KMS-11 (cell line): ENCODE measurements around the gene AOX1.
"Not testable (repeated sequence)": the region's sequence is repeated elsewhere in the genome, so short reads cannot be mapped to it uniquely, and the experiment has no call there.

Experiments used
- H2AFZ ChIP-seq: fragments of 200-600 bp; sonication (generic); 2 replicates; pipeline ENCODE4 v1.6.1; 2016; ENCODE audit warnings: antibody characterized with exemption, mixed run types, low read depth
- H3K27ac ChIP-seq: fragments of 200-600 bp; sonication (generic); 2 replicates; pipeline ENCODE4 v1.6.1; 2016; ENCODE audit warnings: mild to moderate bottlenecking, mixed run types
- H3K27me3 ChIP-seq: fragments of 200-600 bp; sonication (generic); 2 replicates; pipeline ENCODE4 v1.6.1; 2017; ENCODE audit warnings: mild to moderate bottlenecking, low read depth, mixed run types, moderate library complexity; ENCODE audit not compliant: insufficient read depth
- H3K36me3 ChIP-seq: fragments of 200-600 bp; sonication (generic); 2 replicates; pipeline ENCODE4 v1.6.1; 2017; ENCODE audit warnings: mild to moderate bottlenecking, mixed run types; ENCODE audit not compliant: insufficient read depth
- H3K4me1 ChIP-seq: fragments of 200-600 bp; sonication (generic); 2 replicates; pipeline ENCODE4 v1.6.1; 2016; ENCODE audit warnings: mild to moderate bottlenecking, low read depth, mixed run types; ENCODE audit not compliant: poor library complexity, severe bottlenecking
- H3K4me2 ChIP-seq: fragments of 200-600 bp; sonication (generic); 2 replicates; pipeline ENCODE4 v1.7.0; 2016; ENCODE audit warnings: mild to moderate bottlenecking, mixed run types
- H3K4me3 ChIP-seq: fragments of 200-600 bp; sonication (generic); IDR thresholded peaks from 2 replicates; pipeline ENCODE4 v1.6.1; 2017; ENCODE audit warnings: low read depth, low read length, mixed read lengths; ENCODE audit not compliant: insufficient read depth
- H3K79me2 ChIP-seq: fragments of 200-600 bp; sonication (generic); 2 replicates; pipeline ENCODE4 v1.6.1; 2016; ENCODE audit warnings: low read depth, mixed run types; ENCODE audit not compliant: insufficient read depth
- H3K9ac ChIP-seq: fragments of 200-600 bp; sonication (generic); 2 replicates; pipeline ENCODE4 v1.6.1; 2016; ENCODE audit warnings: mild to moderate bottlenecking, mixed run types
- H4K20me1 ChIP-seq: fragments of 200-600 bp; sonication (generic); 2 replicates; pipeline ENCODE4 v1.6.1; 2016; ENCODE audit warnings: mild to moderate bottlenecking, mixed run types; ENCODE audit not compliant: insufficient read depth
- CTCF ChIP-seq: fragments of 200-600 bp; sonication (generic); conservative IDR thresholded peaks from 2 replicates; pipeline ENCODE4 v1.6.1; 2017; ENCODE audit warnings: low read depth, mild to moderate bottlenecking, antibody characterized with exemption, low read length, moderate library complexity, mixed read lengths

AOX1 gene

GRCh38 chr2:200627110-200627770, 41.4 kb downstream of the AOX1 start:
- Histone ChIP-seq H3K4me3 (no peak overlapping the region), H3K27me3 (no peaks in the 10 kb centered on the region), H3K79me2 (no peaks in the 10 kb centered on the region), H3K9ac (no peak overlapping the region), H3K27ac (no peak overlapping the region), H3K4me1 (no peaks in the 10 kb centered on the region), H2AFZ (no peak overlapping the region), H3K36me3 (no peaks in the 10 kb centered on the region), H3K4me2 (no peak overlapping the region), H4K20me1 (no peaks in the 10 kb centered on the region)
- TF ChIP-seq CTCF = no peak

DNA sequence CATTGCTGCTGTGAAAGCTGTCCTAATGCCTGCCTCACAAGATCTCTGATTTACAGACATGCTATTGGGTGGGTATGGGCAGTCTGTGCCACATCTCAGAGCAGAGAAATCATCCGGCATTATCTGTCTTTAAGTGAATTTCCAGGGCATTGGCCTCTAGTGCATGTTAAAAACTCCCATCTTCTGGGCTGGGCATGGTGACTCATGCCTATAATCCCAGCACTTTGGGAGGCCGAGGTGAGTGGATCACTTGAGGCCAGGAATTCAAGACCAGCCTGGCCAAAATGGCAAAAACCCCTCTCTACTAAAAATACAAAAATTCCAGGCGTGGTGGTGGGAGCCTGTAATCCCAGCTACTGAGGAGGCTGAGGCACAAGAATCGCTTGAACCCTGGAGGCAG, 42.6 kb downstream of the AOX1 start:
- not testable (repeated sequence) for H3K27me3 ChIP-seq, H3K4me2 ChIP-seq, H3K27ac ChIP-seq, H3K36me3 ChIP-seq, H3K9ac ChIP-seq, H3K79me2 ChIP-seq, H4K20me1 ChIP-seq, H3K4me1 ChIP-seq, H3K4me3 ChIP-seq, H2AFZ ChIP-seq

- H3K4me1 ChIP-seq = no peaks in the 10 kb centered on the region
- no peaks in the 10 kb centered on the region for H3K36me3 ChIP-seq
- no peaks in the 10 kb centered on the region for H4K20me1 ChIP-seq
- no peak overlapping the region for H2AFZ ChIP-seq
- H3K79me2 ChIP-seq = no peaks in the 10 kb centered on the region
- no peak for TF ChIP-seq CTCF
- H3K4me2 ChIP-seq = no peak overlapping the region
- H3K27me3 ChIP-seq = no peaks in the 10 kb centered on the region
- no peak overlapping the region for H3K4me3 ChIP-seq
- H3K9ac ChIP-seq = no peak overlapping the region
- no peak overlapping the region for H3K27ac ChIP-seq
Measured at GRCh38 chr2:200631287-200631686, 45.5 kb downstream of the AOX1 start.

GRCh38 chr2:200634231-200634964, 48.6 kb downstream of the AOX1 start:
- Histone ChIP-seq H3K27ac (no peak overlapping the region), H3K36me3 (no peaks in the 10 kb centered on the region), H3K4me1 (no peaks in the 10 kb centered on the region), H3K4me3 (no peak overlapping the region), H3K9ac (no peak overlapping the region), H3K27me3 (no peaks in the 10 kb centered on the region), H4K20me1 (no peaks in the 10 kb centered on the region), H2AFZ (no peak overlapping the region), H3K4me2 (no peak overlapping the region), H3K79me2 (no peaks in the 10 kb centered on the region)
- TF ChIP-seq CTCF = no peak

DNA sequence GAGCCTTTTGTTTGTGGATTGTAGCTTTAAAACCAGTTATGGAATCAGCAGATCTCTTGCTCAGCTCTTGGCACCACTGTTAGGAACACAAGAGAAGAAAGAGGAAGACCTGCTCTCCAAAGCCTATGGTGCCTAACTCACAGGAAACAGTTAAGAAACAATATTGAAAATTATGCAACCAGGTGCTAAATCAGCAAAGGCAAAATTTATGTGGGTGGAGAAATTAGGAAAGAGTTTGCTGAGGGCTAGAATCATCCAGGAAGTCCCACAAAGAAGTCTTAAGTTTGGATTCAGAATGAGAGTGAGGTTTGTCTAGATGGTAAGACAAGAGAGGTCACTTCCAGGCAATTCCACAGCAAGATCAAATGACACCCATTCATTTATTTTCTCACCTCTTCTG, 49.4 kb downstream of the AOX1 start:
- H4K20me1 ChIP-seq = no peaks in the 10 kb centered on the region
- TF ChIP-seq CTCF = no peak
- no peaks in the 10 kb centered on the region for H3K4me1 ChIP-seq
- no peak overlapping the region for H3K4me2 ChIP-seq
- H2AFZ ChIP-seq = no peak overlapping the region
- no peaks in the 10 kb centered on the region for H3K36me3 ChIP-seq
- H3K27me3 ChIP-seq = no peaks in the 10 kb centered on the region
- H3K4me3 ChIP-seq = no peak overlapping the region
- H3K9ac ChIP-seq = no peak overlapping the region
- no peak overlapping the region for H3K27ac ChIP-seq
- no peaks in the 10 kb centered on the region for H3K79me2 ChIP-seq
